K562 (cell line): ENCODE measurements around the gene AQR. TPM values are rescaled to one million over a fixed set of nuclear protein-coding genes. Genes with fewer than 3 reads are reported as not detected.
A peak's percentile ranks its signal among the peaks of the same experiment; 100 is the strongest.

Experiments used
- ARID1B ChIP-seq: fragments of 450-650 bp; IDR thresholded peaks from 2 replicates; pipeline ENCODE4 v1.6.1; 2016; ENCODE audit warnings: antibody characterized with exemption, mild to moderate bottlenecking, inconsistent platforms
- CREB1 ChIP-seq, 2 experiments: sonication (generic) in 1 of 2; formaldehyde crosslinking in 1 of 2; IDR thresholded peaks; 2 replicates each; pipeline versions ENCODE4 v1.6.1 to v1.8.0; 2012 to 2022; ENCODE audit warnings: inconsistent platforms in 1 of 2, mild to moderate bottlenecking in 1 of 2, missing genetic modification reagents in 1 of 2, moderate library complexity in 1 of 2
- DMBX1 ChIP-seq: fragments of 250-450 bp; sonication (Bioruptor Pico); IDR thresholded peaks from 2 replicates; pipeline ENCODE4 v1.8.0; 2022; ENCODE audit warnings: inconsistent platforms, mild to moderate bottlenecking, moderate library complexity, borderline replicate concordance
- ELF2 ChIP-seq: fragments of 250-450 bp; sonication (Bioruptor Pico); IDR thresholded peaks from 2 replicates; pipeline ENCODE4 v1.5.0; 2021; ENCODE audit warnings: mild to moderate bottlenecking
- GABPA ChIP-seq: fragments of 200-800 bp; sonication (Bioruptor generic); conservative IDR thresholded peaks from 2 replicates; pipeline ENCODE4 v1.6.1; 2016; ENCODE audit warnings: low read depth, missing genetic modification characterization, missing compliant biosample characterization
- MAFG ChIP-seq: fragments of 450-650 bp; conservative IDR thresholded peaks from 2 replicates; pipeline ENCODE4 v1.6.1; 2016; ENCODE audit warnings: missing genetic modification characterization, missing compliant biosample characterization
- NR4A1 ChIP-seq, 2 experiments: fragments of 250-450 bp in 1 of 2; fragments of 450-650 bp in 1 of 2; sonication (Bioruptor Pico) in 1 of 2; IDR thresholded peaks; 2 replicates each; pipeline versions ENCODE4 v1.4.0 to v1.6.1; 2016 to 2020; ENCODE audit warnings: mild to moderate bottlenecking in 2 of 2, missing compliant biosample characterization in 1 of 2, missing genetic modification characterization in 1 of 2, moderate library complexity in 1 of 2
- PHB ChIP-seq: fragments of 250-450 bp; sonication (Bioruptor Pico); IDR thresholded peaks from 2 replicates; pipeline ENCODE4 v1.5.0; 2021
- RBBP5 ChIP-seq: fragments of 200-600 bp; sonication (generic); IDR thresholded peaks from 2 replicates; pipeline ENCODE4 v1.6.1; 2012; ENCODE audit warnings: borderline replicate concordance, mild to moderate bottlenecking, low read length, control low read depth, inconsistent platforms; ENCODE audit not compliant: insufficient read depth, poor library complexity, severe bottlenecking
- SIN3B ChIP-seq: fragments of 450-650 bp; IDR thresholded peaks from 2 replicates; pipeline ENCODE4 v1.6.1; 2017; ENCODE audit warnings: low read depth, mild to moderate bottlenecking, moderate library complexity
- TCFL5 ChIP-seq: fragments of 250-450 bp; sonication (Bioruptor Pico); conservative IDR thresholded peaks from 2 replicates; pipeline ENCODE4 v1.6.1; 2021; ENCODE audit warnings: mild to moderate bottlenecking, moderate library complexity, matching md5 sums
- TOE1 ChIP-seq, 2 experiments: fragments of 450-650 bp in 1 of 2; sonication (generic) in 1 of 2; formaldehyde crosslinking in 1 of 2; IDR thresholded peaks; 2 replicates each; pipeline versions ENCODE4 v1.7.1 to v1.8.0; 2016 to 2022; ENCODE audit warnings: borderline replicate concordance in 2 of 2, mild to moderate bottlenecking in 2 of 2, antibody characterized with exemption in 1 of 2, inconsistent platforms in 1 of 2, low read depth in 1 of 2, missing genetic modification reagents in 1 of 2, moderate library complexity in 1 of 2
- ZNF583 ChIP-seq: fragments of 250-450 bp; sonication (Bioruptor Pico); IDR thresholded peaks from 2 replicates; pipeline ENCODE4 v1.4.0; 2020
- ZNF695 ChIP-seq: fragments of 450-650 bp; formaldehyde crosslinking; IDR thresholded peaks from 2 replicates; pipeline ENCODE4 v1.4.0; 2020; ENCODE audit warnings: mild to moderate bottlenecking, moderate library complexity
- polyA plus RNA-seq, 8 experiments: library from polyadenylated mRNA; depleted of rRNA in 4 of 8; stranded (reverse) in 5 of 8; unstranded in 3 of 8; fragments of >200 nt; fragmentation: Nextera tagmentation in 2 of 8; fragmentation: Illumina TruSeq in 1 of 8; extraction: Ambion mirVana in 2 of 8; extraction: Trizol in 1 of 8; gene quantifications; 2 replicates each; pipeline versions ENCODE4 v1.2.1 to v1.2.3, GENCODE V29; 2011 to 2014; ENCODE audit warnings: inconsistent platforms in 1 of 8, missing spikeins in 1 of 8
- total RNA-seq, 7 experiments: library from RNA; depleted of rRNA in 6 of 7; stranded (reverse); fragments of >200 nt in 6 of 7; fragmentation: Illumina TruSeq in 2 of 7; extraction: Trizol in 2 of 7; gene quantifications; 2 replicates each; pipeline versions ENCODE4 v1.2.1 to v1.2.3, GENCODE V29; 2011 to 2021; ENCODE audit warnings: low replicate concordance in 1 of 7
- TF ChIP-seq, protein P1 (sequence below): sonication (generic); formaldehyde crosslinking; IDR thresholded peaks from 2 replicates; pipeline ENCODE4 v1.8.1; 2023; ENCODE audit warnings: mild to moderate bottlenecking, missing genetic modification reagents
- TF ChIP-seq, protein P2 (sequence below): fragments of 450-650 bp; formaldehyde crosslinking; IDR thresholded peaks from 2 replicates; pipeline ENCODE4 v1.4.0; 2020; ENCODE audit warnings: mild to moderate bottlenecking
- TF ChIP-seq, protein P3 (sequence below): sonication (generic); IDR thresholded peaks from 2 replicates; pipeline ENCODE4 v1.6.1; 2016
- TF ChIP-seq, protein P4 (sequence below): sonication (generic); formaldehyde crosslinking; IDR thresholded peaks from 2 replicates; pipeline ENCODE4 v1.8.0; 2023; ENCODE audit warnings: mild to moderate bottlenecking, missing genetic modification reagents

Gene AQR
- total and polyA plus RNA-seq, 9 of the 15 experiments (the other 6 are each of a cell fraction or from before 2014, with no cell fraction given) = 22.0 to 62.9 (median 39.3) TPM

DNA sequence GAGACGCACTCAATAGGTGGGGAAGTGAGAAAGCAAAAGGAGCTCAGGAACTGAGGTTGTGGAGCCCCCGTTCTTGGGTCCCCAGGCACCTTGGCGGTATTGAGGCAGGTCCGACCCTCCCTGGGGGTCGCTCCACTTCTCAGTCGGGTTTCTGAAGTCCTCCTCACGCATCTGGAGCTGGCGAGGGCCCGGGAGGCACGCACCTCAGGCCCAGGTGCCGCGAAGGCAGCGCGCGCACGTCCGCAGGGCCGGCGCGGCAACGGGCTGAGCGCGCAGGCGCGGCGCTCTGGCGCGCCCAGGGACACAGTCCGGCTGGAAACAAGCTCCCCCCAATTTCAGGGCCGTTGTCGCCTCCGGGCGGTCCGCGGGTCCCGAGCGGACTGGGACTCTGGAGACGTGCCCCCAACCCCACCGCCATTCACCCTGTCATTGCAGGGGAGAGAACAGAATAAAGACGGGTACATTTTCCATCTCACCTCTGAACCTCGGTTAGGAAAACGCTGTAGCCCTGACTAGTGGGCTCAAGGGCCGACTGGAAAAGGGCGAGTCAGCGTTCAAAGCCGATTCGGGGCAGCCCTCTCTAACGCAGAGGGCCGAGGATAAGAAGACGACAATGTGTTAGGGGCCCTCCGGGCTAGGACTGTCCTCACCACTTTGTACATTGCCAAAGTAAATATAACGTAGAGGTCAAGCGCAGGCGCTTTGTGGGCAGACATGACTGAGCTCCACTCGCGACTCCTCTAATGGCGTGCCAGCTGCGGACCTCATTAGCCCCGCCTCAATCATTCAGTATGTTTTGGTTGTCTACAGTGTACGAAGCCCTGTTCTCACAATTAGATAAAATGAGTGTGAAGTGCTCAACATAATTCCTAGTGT lies 18.7 kb upstream of the AQR start, which contains the start of gene ZNF770 (continued):
- peak; percentile 91 for TF ChIP-seq GABPA
- TF ChIP-seq RBBP5 = peak; percentile 99
- TF ChIP-seq ZNF695 (CRISPR knock-in tag) = no peak
- TF ChIP-seq DMBX1 = peak; percentile 81; the same call in 1 of the 2 replicates
- TF ChIP-seq ZNF583 (CRISPR knock-in tag) = no peak
- TF ChIP-seq, protein P1, sequence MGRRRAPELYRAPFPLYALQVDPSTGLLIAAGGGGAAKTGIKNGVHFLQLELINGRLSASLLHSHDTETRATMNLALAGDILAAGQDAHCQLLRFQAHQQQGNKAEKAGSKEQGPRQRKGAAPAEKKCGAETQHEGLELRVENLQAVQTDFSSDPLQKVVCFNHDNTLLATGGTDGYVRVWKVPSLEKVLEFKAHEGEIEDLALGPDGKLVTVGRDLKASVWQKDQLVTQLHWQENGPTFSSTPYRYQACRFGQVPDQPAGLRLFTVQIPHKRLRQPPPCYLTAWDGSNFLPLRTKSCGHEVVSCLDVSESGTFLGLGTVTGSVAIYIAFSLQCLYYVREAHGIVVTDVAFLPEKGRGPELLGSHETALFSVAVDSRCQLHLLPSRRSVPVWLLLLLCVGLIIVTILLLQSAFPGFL (CRISPR knock-in tag) = 0 out of 2 replicates have a peak, but pooled peaks have one; percentile 31
- TF ChIP-seq TCFL5 = no peak
- TF ChIP-seq MAFG (tag) = peak; percentile 73
- peak; percentile 33; the same call in 1 of the 2 replicates for TF ChIP-seq ELF2 (CRISPR knock-in tag)
- TF ChIP-seq SIN3B = peak; percentile 88
- TF ChIP-seq NR4A1 (CRISPR knock-in tag; IDR thresholded peaks at IDR 0.05) = no peak
- peak; percentile 86; the same call in 1 of the 2 replicates for TF ChIP-seq NR4A1 (tag; IDR thresholded peaks at IDR 0.05)
- no peak; the same call in 1 of the 2 replicates for TF ChIP-seq PHB
- no peak; the same call in 1 of the 2 replicates for TF ChIP-seq ARID1B
- TF ChIP-seq, protein P2, sequence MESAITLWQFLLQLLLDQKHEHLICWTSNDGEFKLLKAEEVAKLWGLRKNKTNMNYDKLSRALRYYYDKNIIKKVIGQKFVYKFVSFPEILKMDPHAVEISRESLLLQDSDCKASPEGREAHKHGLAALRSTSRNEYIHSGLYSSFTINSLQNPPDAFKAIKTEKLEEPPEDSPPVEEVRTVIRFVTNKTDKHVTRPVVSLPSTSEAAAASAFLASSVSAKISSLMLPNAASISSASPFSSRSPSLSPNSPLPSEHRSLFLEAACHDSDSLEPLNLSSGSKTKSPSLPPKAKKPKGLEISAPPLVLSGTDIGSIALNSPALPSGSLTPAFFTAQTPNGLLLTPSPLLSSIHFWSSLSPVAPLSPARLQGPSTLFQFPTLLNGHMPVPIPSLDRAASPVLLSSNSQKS = no peak
- 0 out of 2 replicates have a peak, but pooled peaks have one; percentile 33 for TF ChIP-seq CREB1 (IDR thresholded peaks at IDR 0.05)
- peak; percentile 60; the same call in 1 of the 2 replicates for TF ChIP-seq CREB1 (CRISPR knock-in tag; IDR thresholded peaks at IDR 0.05)
- TF ChIP-seq, protein P3, sequence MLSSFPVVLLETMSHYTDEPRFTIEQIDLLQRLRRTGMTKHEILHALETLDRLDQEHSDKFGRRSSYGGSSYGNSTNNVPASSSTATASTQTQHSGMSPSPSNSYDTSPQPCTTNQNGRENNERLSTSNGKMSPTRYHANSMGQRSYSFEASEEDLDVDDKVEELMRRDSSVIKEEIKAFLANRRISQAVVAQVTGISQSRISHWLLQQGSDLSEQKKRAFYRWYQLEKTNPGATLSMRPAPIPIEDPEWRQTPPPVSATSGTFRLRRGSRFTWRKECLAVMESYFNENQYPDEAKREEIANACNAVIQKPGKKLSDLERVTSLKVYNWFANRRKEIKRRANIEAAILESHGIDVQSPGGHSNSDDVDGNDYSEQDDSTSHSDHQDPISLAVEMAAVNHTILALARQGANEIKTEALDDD = 0 out of 2 replicates have a peak, but pooled peaks have one; percentile 18
- peak; percentile 79; the same call in 1 of the 2 replicates for TF ChIP-seq TOE1 (IDR thresholded peaks at IDR 0.05; ENCODE audit: borderline replicate concordance)
- TF ChIP-seq TOE1 (CRISPR knock-in tag; IDR thresholded peaks at IDR 0.05; ENCODE audit: borderline replicate concordance, low read depth) = no peak
- TF ChIP-seq, protein P4, sequence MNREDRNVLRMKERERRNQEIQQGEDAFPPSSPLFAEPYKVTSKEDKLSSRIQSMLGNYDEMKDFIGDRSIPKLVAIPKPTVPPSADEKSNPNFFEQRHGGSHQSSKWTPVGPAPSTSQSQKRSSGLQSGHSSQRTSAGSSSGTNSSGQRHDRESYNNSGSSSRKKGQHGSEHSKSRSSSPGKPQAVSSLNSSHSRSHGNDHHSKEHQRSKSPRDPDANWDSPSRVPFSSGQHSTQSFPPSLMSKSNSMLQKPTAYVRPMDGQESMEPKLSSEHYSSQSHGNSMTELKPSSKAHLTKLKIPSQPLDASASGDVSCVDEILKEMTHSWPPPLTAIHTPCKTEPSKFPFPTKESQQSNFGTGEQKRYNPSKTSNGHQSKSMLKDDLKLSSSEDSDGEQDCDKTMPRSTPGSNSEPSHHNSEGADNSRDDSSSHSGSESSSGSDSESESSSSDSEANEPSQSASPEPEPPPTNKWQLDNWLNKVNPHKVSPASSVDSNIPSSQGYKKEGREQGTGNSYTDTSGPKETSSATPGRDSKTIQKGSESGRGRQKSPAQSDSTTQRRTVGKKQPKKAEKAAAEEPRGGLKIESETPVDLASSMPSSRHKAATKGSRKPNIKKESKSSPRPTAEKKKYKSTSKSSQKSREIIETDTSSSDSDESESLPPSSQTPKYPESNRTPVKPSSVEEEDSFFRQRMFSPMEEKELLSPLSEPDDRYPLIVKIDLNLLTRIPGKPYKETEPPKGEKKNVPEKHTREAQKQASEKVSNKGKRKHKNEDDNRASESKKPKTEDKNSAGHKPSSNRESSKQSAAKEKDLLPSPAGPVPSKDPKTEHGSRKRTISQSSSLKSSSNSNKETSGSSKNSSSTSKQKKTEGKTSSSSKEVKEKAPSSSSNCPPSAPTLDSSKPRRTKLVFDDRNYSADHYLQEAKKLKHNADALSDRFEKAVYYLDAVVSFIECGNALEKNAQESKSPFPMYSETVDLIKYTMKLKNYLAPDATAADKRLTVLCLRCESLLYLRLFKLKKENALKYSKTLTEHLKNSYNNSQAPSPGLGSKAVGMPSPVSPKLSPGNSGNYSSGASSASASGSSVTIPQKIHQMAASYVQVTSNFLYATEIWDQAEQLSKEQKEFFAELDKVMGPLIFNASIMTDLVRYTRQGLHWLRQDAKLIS = 0 out of 2 replicates have a peak, but pooled peaks have one; percentile 29
